Stimulated activated CD4-positive, alpha-beta T cell treated with anti-CD3 and anti-CD28 coated beads, Interleukin-1b, Interleukin-23, amount 100 ng/mL, for 48 hours (primary cell): ENCODE measurements around the gene MYO16.

Experiments
- DNase-seq: peaks from one replicate; pipeline ENCODE4 v3.0.0-alpha.2; 2020

The MYO16 gene

GRCh38 chr13:109136873-109137272 lies 507.5 kb downstream of the MYO16 start:
- no peak for DNase-seq

- DNase-seq = no peak
Observed at GRCh38 chr13:109139346-109139745, 509.9 kb downstream of the MYO16 start.

DNA sequence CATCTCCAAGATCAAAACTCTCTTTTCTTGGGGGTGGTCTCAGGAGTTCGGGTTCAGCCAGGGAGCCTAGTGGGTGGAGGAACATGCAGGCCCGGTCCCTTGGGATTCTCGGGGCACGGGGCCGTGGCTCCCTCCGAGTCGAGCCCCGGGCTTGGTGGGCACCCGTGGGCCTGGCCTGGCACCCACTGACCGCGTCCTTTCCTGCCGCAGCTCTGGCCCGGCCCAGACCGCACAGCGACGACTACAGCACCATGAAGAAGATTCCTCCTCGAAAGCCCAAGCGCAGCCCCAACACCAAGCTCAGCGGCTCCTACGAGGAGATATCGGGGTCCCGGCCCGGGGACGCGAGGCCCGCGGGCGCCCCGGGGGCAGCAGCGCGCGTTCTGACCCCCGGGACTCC lies 510.6 kb downstream of the MYO16 start:
- DNase-seq = no peak

- DNase-seq = no peak
Observed at GRCh38 chr13:109140479-109141349, 511.3 kb downstream of the MYO16 start.

GRCh38 chr13:109141706-109142105 lies 512.3 kb downstream of the MYO16 start:
- DNase-seq = no peak

DNA sequence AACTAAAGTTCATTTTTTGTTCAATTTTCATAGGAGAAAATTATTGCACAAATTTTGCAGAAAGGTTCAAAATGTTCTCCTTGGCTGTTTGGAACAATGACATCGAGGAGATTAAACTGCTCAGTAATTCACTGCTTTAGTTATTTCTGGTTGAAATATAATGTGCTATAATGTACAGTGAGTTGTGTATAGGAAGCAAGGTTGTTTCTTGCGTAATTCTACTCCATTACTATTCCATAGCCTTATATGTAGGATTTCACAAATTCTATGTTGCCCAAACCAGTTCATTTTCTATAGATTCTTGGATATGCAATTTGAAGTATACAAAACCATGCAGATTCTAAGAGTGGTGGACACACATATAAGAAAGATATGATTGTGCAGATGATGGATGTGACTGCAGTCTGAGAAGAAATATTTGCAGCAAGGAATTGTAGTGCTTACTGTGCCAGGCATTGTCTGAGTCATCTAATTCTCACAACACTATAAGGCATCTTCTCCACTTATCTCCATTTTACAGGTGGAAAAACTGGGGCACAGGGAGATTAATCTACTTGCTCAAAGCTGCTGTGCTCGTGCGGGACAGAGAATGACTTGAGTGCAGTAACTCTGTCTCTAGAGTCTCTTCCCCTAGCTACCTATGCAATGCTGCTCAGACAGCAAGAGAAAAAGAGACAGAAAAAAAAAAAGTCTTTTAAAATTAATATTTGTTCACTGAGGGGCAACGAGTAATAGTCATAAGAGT lies 515.5 kb downstream of the MYO16 start:
- no peak for DNase-seq

DNA sequence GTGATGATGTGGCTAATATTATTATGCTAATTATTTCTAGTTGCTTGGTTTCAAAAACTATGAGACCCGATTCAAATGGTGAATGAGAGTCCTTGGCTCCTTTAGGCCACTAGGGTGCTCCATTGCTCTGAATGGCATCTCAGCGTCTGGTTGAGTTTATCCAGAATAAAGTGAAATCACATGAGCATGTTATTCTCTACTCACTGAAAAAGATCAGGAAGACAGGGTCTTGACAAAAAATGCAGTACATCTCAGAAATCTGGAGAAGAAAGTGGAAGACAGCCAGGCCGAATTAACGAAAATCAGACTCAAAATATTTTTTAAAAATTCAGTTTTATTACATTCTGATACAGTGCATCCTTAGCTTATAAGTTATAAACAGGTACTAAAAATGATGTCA lies 516.2 kb downstream of the MYO16 start:
- DNase-seq = no peak

- DNase-seq = no peak
Observed at GRCh38 chr13:109146393-109146792, 517.0 kb downstream of the MYO16 start.

DNA sequence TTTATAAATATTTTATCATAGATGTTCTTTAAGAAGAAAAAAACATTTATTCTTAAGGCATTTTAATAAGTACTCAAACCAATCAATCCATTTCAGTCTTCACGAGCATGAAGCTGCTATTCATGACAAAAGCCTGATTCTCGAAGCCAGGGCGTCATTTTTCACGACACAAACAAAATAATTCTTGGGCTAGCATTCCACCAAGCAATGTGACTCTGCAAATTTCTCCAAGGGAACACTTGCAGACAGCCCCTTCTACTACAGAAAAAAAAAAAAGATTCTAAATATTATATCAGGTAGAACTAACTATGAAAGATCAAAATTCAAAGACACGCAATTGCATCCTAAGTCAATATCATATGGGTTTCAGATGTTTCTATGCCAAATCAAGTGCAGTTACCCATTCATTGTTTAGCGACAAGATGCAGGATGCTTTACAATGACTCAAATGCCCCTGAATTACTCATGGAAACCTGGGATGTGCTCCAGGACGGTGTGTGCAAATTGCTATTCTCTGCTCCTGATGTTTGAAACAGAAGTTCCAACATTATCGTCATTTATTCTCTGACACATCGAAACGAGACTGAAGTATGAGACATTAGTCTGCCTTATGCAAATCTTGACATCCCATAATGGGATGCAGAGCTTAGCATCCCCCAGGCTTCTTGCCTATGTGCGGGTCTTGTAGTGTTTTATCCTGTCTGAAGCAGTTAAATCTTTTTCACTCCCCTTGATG lies 517.7 kb downstream of the MYO16 start:
- DNase-seq = no peak

DNA sequence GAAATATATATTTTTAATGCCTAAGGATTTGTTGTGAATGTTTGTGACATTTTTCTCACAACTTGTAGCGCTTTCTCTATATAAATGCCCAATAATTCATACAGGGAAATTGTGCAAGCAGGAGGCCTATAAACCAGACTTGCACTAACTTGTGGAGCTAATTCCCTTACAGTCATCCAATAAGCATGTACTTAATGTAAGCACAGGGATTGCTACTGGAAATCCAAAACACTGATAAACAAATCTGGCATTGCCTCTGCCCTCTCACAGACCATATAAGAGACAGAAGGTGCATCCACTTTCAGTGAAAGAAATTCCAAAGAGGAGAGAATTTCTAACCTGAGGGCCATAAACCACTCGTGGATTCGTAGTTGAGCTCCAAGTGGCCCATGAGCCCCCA lies 518.8 kb downstream of the MYO16 start:
- no peak for DNase-seq

DNA sequence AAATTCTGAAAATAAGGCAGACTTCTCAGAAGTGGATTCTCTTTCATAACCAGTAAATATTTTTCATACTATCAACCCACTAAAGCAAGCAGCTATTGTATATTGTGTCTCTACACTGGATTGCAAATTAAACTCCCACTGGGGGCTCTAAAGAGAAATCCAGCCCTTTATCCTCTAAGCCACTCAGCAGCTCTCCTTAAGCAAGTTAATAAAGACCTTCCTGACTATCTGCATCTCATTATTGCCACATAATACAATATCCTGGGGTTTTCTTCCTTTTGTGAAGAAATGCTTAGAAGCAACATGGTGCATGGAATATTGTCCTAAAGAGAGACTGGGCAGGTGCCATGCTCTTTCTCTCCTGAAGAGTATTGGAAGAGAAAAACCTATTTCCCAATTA lies 521.3 kb downstream of the MYO16 start:
- DNase-seq = no peak

GRCh38 chr13:109151255-109151654 lies 521.8 kb downstream of the MYO16 start:
- no peak for DNase-seq

GRCh38 chr13:109151696-109152095 lies 522.3 kb downstream of the MYO16 start:
- DNase-seq = no peak

DNA sequence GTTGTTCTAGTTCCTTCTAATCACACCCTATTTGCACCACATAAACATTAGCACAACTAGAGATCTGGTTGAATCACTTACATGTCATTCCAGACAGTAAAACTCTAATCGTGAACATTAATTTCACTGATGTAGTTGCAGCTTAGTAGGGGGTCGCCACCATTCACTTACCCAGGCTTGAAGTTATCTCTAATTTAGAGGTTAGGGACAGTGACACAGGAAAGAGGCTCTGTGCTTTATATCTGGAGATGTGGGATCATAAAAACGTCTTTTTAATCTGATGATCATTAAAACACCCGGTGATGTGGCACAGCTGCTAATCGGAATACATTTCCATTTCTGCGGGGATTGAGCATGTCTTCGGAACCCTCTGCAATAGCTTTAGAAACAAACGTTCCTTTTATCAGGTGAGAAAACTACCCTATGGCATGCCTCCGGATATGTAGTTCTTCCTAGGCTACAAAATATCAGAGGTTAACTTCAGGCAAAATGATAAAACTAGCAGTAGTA lies 523.0 kb downstream of the MYO16 start:
- DNase-seq = no peak

DNA sequence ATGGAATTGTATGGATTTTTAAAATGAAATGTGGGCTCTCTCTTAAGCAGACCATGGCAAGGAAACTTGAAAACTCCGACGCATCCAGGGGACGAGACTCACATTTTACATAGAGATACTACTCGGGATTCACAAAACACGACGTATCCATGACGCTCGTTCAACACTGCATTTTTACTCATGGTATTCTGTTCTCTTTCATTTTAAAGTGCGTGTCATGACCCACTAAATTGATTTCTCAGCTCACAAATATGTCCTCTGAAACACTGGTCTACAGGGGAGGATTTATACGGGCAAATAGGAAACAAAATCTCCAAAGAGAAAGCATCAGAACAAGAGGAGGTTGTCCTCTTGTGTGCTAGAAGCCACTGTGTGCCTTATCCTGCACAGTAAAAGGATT lies 523.5 kb downstream of the MYO16 start:
- DNase-seq = no peak

GRCh38 chr13:109154146-109154545 lies 524.7 kb downstream of the MYO16 start:
- no peak for DNase-seq

DNA sequence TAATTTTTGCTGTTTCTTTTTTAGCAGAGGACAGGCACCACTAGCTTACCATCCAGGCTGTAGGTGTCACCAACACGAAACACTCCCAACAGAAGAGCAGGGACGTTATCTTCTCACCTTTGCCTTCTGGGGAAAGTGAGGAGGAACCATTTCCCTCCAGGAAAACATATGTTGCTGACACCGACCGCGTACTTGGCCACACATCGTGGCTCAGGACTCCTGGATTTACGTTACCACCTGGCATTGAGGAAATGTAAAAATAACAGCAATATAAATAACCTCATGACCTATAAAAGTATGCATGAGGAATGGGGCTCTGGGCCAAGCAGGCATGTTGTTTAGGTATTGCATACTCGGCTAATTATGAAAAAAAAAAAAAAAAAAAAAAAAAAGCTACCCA lies 525.1 kb downstream of the MYO16 start:
- no peak for DNase-seq

DNA sequence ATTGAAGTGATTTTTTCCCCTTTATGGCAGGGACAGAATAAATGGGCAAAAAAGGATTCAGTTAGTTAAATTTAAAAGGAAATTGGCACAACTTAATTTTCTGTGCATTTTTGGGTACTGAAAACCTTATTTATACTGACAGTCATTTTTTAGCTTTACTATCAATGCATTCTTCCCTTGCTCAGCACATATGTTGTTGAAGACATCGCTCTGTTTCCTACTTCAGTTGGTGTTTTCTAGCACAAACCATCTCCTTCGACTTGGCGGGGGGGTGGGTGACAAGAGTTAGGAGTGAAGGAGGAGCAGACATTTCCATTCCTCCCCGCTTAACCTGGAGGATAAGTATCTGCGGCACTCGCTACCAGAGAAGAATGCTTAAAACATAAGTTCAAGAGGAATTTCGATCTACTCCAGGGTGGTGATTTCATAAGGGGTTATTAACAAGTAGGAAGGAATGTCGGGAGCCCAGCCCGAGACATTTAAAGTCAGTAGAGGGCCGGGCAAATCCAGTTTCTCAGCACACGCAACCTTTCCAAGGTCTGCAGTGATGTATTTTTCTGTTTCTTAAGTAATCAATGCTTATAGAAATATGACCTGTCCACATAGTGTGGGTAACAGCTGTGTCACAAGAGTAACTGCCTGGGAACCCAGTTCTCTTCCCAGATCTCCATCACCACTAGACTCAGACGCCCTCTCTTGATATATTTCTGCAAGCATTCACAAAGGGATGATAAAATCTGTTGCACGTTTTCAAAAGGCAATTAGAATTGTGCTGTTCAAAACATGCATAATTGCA lies 525.8 kb downstream of the MYO16 start:
- no peak for DNase-seq

- no peak for DNase-seq
Observed at GRCh38 chr13:109156181-109156935, 526.9 kb downstream of the MYO16 start.

- no peak for DNase-seq
Observed at GRCh38 chr13:109157275-109157674, 527.9 kb downstream of the MYO16 start.

DNA sequence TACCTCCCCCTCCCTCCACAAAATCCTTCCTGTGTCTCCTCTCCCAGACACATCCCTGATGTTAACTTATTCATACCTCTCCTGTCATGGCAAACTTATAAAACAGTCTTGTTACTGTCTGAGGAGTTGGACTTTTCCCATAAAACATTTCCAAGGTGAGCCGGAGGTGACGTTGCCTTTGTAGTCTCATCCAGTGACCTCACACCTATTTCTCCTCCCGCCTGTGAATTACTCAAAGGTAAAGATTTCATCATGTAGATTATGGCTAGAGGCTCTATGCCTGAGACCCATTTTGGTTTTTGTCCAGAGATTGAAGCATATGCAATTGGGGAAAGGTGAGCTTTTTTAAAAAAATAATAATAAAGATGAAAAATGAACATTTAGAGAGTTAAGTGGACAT lies 529.0 kb downstream of the MYO16 start:
- DNase-seq = no peak
